Fibroblast of lung (primary cell): ENCODE measurements around the gene DNAJC19. TPM values are rescaled to one million over a fixed set of nuclear protein-coding genes. Genes with fewer than 3 reads are reported as not detected.

Source experiments
- DNase-seq, 2 donors: peaks; one replicate each; pipeline versions ENCODE4 v3.0.0 to v3.0.0-alpha.2; 2010; ENCODE audit warnings: low read depth in 2 of 2
- H2AFZ ChIP-seq: 2 replicates; pipeline ENCODE4 v1.5.1; 2012; ENCODE audit warnings: low read length, control low read depth, inconsistent platforms
- H3K27ac ChIP-seq: 2 replicates; pipeline ENCODE4 v1.5.1; 2011; ENCODE audit warnings: low read length, control low read depth; ENCODE audit not compliant: insufficient read depth
- H3K27me3 ChIP-seq: 2 replicates; pipeline ENCODE4 v1.5.1; 2011; ENCODE audit warnings: mild to moderate bottlenecking, low read length; ENCODE audit not compliant: control insufficient read depth, insufficient read depth
- H3K36me3 ChIP-seq: 2 replicates; pipeline ENCODE4 v1.5.1; 2011; ENCODE audit warnings: low read length; ENCODE audit not compliant: control insufficient read depth, insufficient read depth
- H3K4me1 ChIP-seq: 2 replicates; pipeline ENCODE4 v1.5.1; 2011; ENCODE audit warnings: low read length; ENCODE audit not compliant: control insufficient read depth, insufficient read depth; ENCODE audit errors: extremely low read depth
- H3K4me2 ChIP-seq: 2 replicates; pipeline ENCODE4 v1.5.1; 2011; ENCODE audit warnings: low read length, control low read depth; ENCODE audit not compliant: insufficient read depth; ENCODE audit errors: extremely low read depth
- H3K4me3 ChIP-seq, 4 experiments: fragments of 200-600 bp in 1 of 4; sonication (generic) in 1 of 4; replicated peaks in 1 of 4; 2 replicates each; pipeline ENCODE4 v1.5.1; 2011 to 2016; ENCODE audit warnings: low read length in 4 of 4, low read depth in 3 of 4, mild to moderate bottlenecking in 3 of 4, control low read depth in 2 of 4, inconsistent platforms in 1 of 4, mixed read lengths in 1 of 4; ENCODE audit not compliant: insufficient read depth in 1 of 4; ENCODE audit errors: control extremely low read depth in 1 of 4
- H3K79me2 ChIP-seq: 2 replicates; pipeline ENCODE4 v1.5.1; 2012; ENCODE audit warnings: mild to moderate bottlenecking, low read length, inconsistent platforms; ENCODE audit not compliant: control insufficient read depth, insufficient read depth
- H3K9ac ChIP-seq: 2 replicates; pipeline ENCODE4 v1.5.1; 2011; ENCODE audit warnings: mild to moderate bottlenecking, low read length, control low read depth; ENCODE audit not compliant: insufficient read depth
- H3K9me3 ChIP-seq: 2 replicates; pipeline ENCODE4 v1.5.1; 2012; ENCODE audit warnings: low read depth, low read length; ENCODE audit not compliant: control insufficient read depth, insufficient read depth
- H4K20me1 ChIP-seq: 2 replicates; pipeline ENCODE4 v1.5.1; 2011; ENCODE audit warnings: low read length; ENCODE audit not compliant: control insufficient read depth, insufficient read depth; ENCODE audit errors: extremely low read depth
- CTCF ChIP-seq, 2 donors: IDR thresholded peaks in 1 of 2; conservative IDR thresholded peaks in 1 of 2; 1 replicate in 1 of 2; 2 replicates in 1 of 2; pipeline ENCODE4 v1.5.1; 2011 to 2012; ENCODE audit warnings: low read length in 2 of 2, control low read depth in 1 of 2, inconsistent platforms in 1 of 2, low read depth in 1 of 2, mild to moderate bottlenecking in 1 of 2
- EZH2 ChIP-seq: IDR thresholded peaks from 2 replicates; pipeline ENCODE4 v1.5.1; 2012; ENCODE audit warnings: low read length, control low read depth, mild to moderate bottlenecking; ENCODE audit errors: missing control alignments
- polyA plus RNA-seq, 2 donors: library from polyadenylated mRNA; depleted of rRNA in 1 of 2; stranded (reverse) in 1 of 2; unstranded in 1 of 2; fragments of >200 nt; gene quantifications; 2 replicates each; pipeline ENCODE4 v1.2.1, GENCODE V29; 2011 to 2012; ENCODE audit warnings: missing spikeins in 1 of 2
- total RNA-seq: library from RNA; depleted of rRNA; stranded (reverse); fragments of >200 nt; gene quantifications from 2 replicates; pipeline ENCODE4 v1.2.1, GENCODE V29; 2014

Gene DNAJC19
- total and polyA plus RNA-seq, 2 donors (not counting 1 experiment from before 2014, with no cell fraction given), result 33.7 to 37.6 TPM

DNA sequence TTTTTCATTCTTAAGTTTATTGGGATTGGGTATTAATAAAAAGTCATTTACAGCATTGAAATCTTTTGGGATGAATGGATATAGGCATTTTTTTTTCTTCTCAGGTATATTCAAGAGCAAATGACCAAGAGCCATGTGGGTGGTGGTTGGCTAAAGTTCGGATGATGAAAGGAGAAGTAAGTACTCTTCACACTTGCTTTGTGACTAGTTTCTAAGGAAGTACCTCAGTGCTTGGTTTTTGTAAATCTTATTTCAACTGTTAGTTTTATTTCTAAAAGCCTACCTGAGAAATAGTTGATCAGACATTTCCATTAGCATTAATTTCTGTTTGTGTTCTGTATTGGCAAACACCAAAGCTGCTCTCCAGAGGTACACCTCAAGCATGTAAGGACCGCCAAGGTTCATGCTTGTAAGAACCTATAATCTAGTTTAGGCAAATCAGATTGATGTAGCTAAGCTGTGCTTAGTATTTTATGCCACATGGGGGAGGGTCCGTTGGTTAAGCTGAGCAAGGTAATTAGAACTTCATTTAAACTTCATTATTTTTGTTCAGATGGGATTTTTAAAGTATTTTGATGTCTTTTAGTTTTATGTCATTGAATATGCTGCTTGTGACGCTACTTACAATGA is 41.7 kb downstream of the DNAJC19 start:
- no peak overlapping the region for H3K27ac ChIP-seq
- peak in 1 of 2 donors; percentile 22 for DNase-seq
- no peak overlapping the region for H3K4me2 ChIP-seq
- H3K27me3 ChIP-seq, result no peaks in the 10 kb centered on the region
- H2AFZ ChIP-seq, result no peak overlapping the region
- H3K79me2 ChIP-seq, result peaks cover 29% of the 10 kb centered on the region
- H4K20me1 ChIP-seq, result no peaks in the 10 kb centered on the region
- H3K4me1 ChIP-seq, result no peaks in the 10 kb centered on the region
- TF ChIP-seq EZH2 (no peak), CTCF (conservative IDR thresholded peaks at IDR 0.05 in 1 of 2, IDR thresholded peaks at IDR 0.05 in 1 of 2; ENCODE audit: low read depth in 1 of 2, low read length in 2 of 2) (no peak)
- no peak overlapping the region for H3K4me3 ChIP-seq
- H3K9ac ChIP-seq, result no peak overlapping the region
- H3K9me3 ChIP-seq, result no peaks in the 10 kb centered on the region
- peaks cover 9% of the 10 kb centered on the region for H3K36me3 ChIP-seq

DNA sequence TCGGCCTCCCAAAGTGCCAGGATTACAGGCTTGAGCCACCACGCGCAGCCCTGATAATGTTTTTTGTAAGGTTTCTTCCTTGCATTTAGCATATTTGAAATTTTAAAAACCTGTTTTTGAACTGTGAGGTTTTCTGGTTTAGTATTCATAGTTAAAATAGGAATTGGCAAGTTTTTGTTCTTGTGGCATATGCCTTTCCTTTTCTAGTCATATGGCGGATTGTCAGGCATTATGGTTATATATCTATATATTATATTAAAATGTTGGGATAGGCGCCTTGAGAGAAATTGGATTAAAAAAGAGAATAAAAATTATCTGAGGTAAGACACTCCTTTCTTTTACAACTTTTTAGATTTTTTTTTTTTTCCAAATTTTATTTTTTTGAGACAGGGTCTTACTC is 48.7 kb downstream of the DNAJC19 start:
- DNase-seq, result no peak
- H3K79me2 ChIP-seq, result peaks cover 55% of the 10 kb centered on the region
- no peak overlapping the region for H3K27ac ChIP-seq
- no peaks in the 10 kb centered on the region for H3K4me1 ChIP-seq
- no peak for TF ChIP-seq EZH2
- no peak for TF ChIP-seq CTCF (conservative IDR thresholded peaks at IDR 0.05 in 1 of 2, IDR thresholded peaks at IDR 0.05 in 1 of 2; ENCODE audit: low read depth in 1 of 2, low read length in 2 of 2)
- H2AFZ ChIP-seq, result no peak overlapping the region
- no peaks in the 10 kb centered on the region for H4K20me1 ChIP-seq
- H3K9ac ChIP-seq, result no peak overlapping the region
- no peaks in the 10 kb centered on the region for H3K27me3 ChIP-seq
- H3K4me2 ChIP-seq, result no peak overlapping the region
- H3K36me3 ChIP-seq, result peaks cover 5% of the 10 kb centered on the region
- H3K9me3 ChIP-seq, result no peaks in the 10 kb centered on the region
- H3K4me3 ChIP-seq, result no peak overlapping the region

GRCh38 chr3:180934638-180935037 is 54.9 kb downstream of the DNAJC19 start:
- peaks cover 2% of the 10 kb centered on the region for H4K20me1 ChIP-seq
- no peak for TF ChIP-seq CTCF (conservative IDR thresholded peaks at IDR 0.05 in 1 of 2, IDR thresholded peaks at IDR 0.05 in 1 of 2; ENCODE audit: low read depth in 1 of 2, low read length in 2 of 2)
- no peak for TF ChIP-seq EZH2

More at GRCh38 chr3:180934638-180935037, 54.9 kb downstream of the DNAJC19 start:
- H3K4me1 ChIP-seq, result peaks cover 2% of the 10 kb centered on the region
- H2AFZ ChIP-seq, result no peak overlapping the region
- H3K4me3 ChIP-seq, result no peak overlapping the region
- H3K9me3 ChIP-seq, result no peaks in the 10 kb centered on the region
- DNase-seq, result peak in 1 of 2 donors; percentile 11
- H3K27me3 ChIP-seq, result no peaks in the 10 kb centered on the region
- no peak overlapping the region for H3K27ac ChIP-seq
- peaks cover 84% of the 10 kb centered on the region for H3K79me2 ChIP-seq
- H3K36me3 ChIP-seq, result peaks cover 2% of the 10 kb centered on the region
- peak overlapping the region; percentile 15 for H3K4me2 ChIP-seq
- no peak overlapping the region for H3K9ac ChIP-seq

Other genes starting within 250 kb of the DNAJC19 start
- gene FXR1, start 77.1 kb downstream of the DNAJC19 start, total RNA-seq, result 229 and 252 TPM in 2 replicates
- gene FXR1, start 77.1 kb downstream of the DNAJC19 start, polyA plus RNA-seq, result 148 TPM in 2 replicates